ENCODE measurements around the gene PFKFB3.

Gene PFKFB3

DNA sequence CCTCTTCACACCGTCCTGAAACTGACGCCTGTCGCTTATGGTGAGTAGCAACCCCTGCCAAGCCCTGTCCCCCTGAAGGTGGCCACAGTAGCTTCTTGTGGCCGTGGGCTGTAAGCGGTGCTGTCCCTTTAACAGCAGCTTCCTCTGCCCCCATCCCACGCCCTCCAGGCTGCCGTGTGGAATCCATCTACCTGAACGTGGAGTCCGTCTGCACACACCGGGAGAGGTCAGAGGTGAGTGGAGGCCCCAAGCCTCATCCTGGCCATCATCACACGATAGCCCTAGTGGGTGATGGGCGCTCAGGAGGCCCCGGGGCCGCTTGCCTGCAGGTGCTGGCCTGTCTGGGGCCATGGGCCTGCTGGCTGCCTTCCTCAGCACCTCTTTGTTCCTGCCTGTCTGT lies 21.2 kb downstream of the PFKFB3 start:
- H2AFZ ChIP-seq (ENCODE audit: low read length): no peak overlapping the region
- H3K4me2 ChIP-seq (ENCODE audit: low read depth, low read length): no peak overlapping the region
- no peaks in the 10 kb centered on the region for H3K36me3 ChIP-seq (replicated peaks; ENCODE audit: insufficient read depth, low read length)
- H3K79me2 ChIP-seq (ENCODE audit: low read length): no peaks in the 10 kb centered on the region
- H3K27ac ChIP-seq (ENCODE audit: low read length): no peak overlapping the region
- H4K20me1 ChIP-seq (ENCODE audit: insufficient read depth, low read length): no peaks in the 10 kb centered on the region
- no peak overlapping the region for H3K9ac ChIP-seq (ENCODE audit: low read length)
- TF ChIP-seq EZH2phosphoT487 (IDR thresholded peaks at IDR 0.05; ENCODE audit: low read length): no peak
- H3K4me3 ChIP-seq (ENCODE audit: low read length): no peak overlapping the region
- H3K27me3 ChIP-seq (replicated peaks; ENCODE audit: insufficient read depth, low read length): no peaks in the 10 kb centered on the region
- no peaks in the 10 kb centered on the region for H3K9me2 ChIP-seq (replicated peaks; ENCODE audit: insufficient read depth, low read length)
- DNase-seq: no peak
- no peaks in the 10 kb centered on the region for H3K4me1 ChIP-seq (ENCODE audit: low read length)
- no peaks in the 10 kb centered on the region for H3K9me3 ChIP-seq (replicated peaks; ENCODE audit: insufficient read depth, low read length)
- no peaks in the 10 kb centered on the region for H3F3A ChIP-seq (ENCODE audit: insufficient read depth, low read length)

GRCh38 chr10:6224781-6225180 lies 22.0 kb downstream of the PFKFB3 start:
- Histone ChIP-seq H3K4me2 (ENCODE audit: low read depth, low read length) (no peak overlapping the region), H3K27me3 (replicated peaks; ENCODE audit: insufficient read depth, low read length) (no peaks in the 10 kb centered on the region), H3K27ac (ENCODE audit: low read length) (no peak overlapping the region), H2AFZ (ENCODE audit: low read length) (no peak overlapping the region), H3K9me2 (replicated peaks; ENCODE audit: insufficient read depth, low read length) (no peaks in the 10 kb centered on the region), H3K79me2 (ENCODE audit: low read length) (no peaks in the 10 kb centered on the region), H4K20me1 (ENCODE audit: insufficient read depth, low read length) (no peaks in the 10 kb centered on the region), H3F3A (ENCODE audit: insufficient read depth, low read length) (no peaks in the 10 kb centered on the region), H3K4me3 (ENCODE audit: low read length) (no peak overlapping the region), H3K9me3 (replicated peaks; ENCODE audit: insufficient read depth, low read length) (no peaks in the 10 kb centered on the region), H3K4me1 (ENCODE audit: low read length) (no peaks in the 10 kb centered on the region), H3K9ac (ENCODE audit: low read length) (no peak overlapping the region), H3K36me3 (replicated peaks; ENCODE audit: insufficient read depth, low read length) (no peaks in the 10 kb centered on the region)
- TF ChIP-seq EZH2phosphoT487 (IDR thresholded peaks at IDR 0.05; ENCODE audit: low read length): no peak
- DNase-seq: no peak

DNA sequence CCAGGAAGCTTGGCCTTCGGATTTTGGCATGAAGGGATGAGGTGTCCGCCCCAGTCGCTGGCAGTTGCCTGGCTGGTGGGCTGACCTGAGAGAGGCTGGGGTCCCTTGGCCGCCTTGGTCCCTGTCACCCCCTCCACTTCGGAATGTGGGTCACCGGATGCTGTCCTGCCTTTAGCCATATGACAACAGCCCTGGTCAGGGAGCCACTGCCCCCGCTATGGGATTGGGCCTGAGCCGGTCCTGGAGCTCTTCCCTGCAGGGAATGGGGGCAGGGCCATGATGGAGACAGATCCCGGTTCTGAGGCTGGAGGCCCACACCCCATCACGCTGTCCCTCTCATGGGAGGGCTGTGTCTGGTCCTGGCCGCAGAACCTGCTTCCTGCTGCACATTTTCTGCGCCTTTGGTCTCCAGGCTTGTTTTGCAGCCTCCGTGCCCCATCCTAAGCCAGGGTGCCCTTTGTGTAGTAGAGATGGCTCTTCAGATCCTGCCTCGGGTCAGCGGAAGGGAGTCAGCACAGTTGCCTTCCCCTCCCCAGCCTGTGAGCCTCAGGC lies 22.6 kb downstream of the PFKFB3 start:
- Histone ChIP-seq H4K20me1 (ENCODE audit: insufficient read depth, low read length) (no peaks in the 10 kb centered on the region), H3K4me1 (ENCODE audit: low read length) (no peaks in the 10 kb centered on the region), H3K9ac (ENCODE audit: low read length) (no peak overlapping the region), H3K9me3 (replicated peaks; ENCODE audit: insufficient read depth, low read length) (no peaks in the 10 kb centered on the region), H3K4me3 (ENCODE audit: low read length) (no peak overlapping the region), H3K36me3 (replicated peaks; ENCODE audit: insufficient read depth, low read length) (no peaks in the 10 kb centered on the region), H2AFZ (ENCODE audit: low read length) (no peak overlapping the region), H3K9me2 (replicated peaks; ENCODE audit: insufficient read depth, low read length) (no peaks in the 10 kb centered on the region), H3F3A (ENCODE audit: insufficient read depth, low read length) (no peaks in the 10 kb centered on the region), H3K4me2 (ENCODE audit: low read depth, low read length) (no peak overlapping the region), H3K27me3 (replicated peaks; ENCODE audit: insufficient read depth, low read length) (no peaks in the 10 kb centered on the region), H3K79me2 (ENCODE audit: low read length) (no peaks in the 10 kb centered on the region), H3K27ac (ENCODE audit: low read length) (no peak overlapping the region)
- TF ChIP-seq EZH2 (optimal IDR thresholded peaks at IDR 0.05; ENCODE audit: low read depth, low read length) (no peak), EZH2phosphoT487 (IDR thresholded peaks at IDR 0.05; ENCODE audit: low read length) (no peak)
- TF ChIP-seq, protein P1, sequence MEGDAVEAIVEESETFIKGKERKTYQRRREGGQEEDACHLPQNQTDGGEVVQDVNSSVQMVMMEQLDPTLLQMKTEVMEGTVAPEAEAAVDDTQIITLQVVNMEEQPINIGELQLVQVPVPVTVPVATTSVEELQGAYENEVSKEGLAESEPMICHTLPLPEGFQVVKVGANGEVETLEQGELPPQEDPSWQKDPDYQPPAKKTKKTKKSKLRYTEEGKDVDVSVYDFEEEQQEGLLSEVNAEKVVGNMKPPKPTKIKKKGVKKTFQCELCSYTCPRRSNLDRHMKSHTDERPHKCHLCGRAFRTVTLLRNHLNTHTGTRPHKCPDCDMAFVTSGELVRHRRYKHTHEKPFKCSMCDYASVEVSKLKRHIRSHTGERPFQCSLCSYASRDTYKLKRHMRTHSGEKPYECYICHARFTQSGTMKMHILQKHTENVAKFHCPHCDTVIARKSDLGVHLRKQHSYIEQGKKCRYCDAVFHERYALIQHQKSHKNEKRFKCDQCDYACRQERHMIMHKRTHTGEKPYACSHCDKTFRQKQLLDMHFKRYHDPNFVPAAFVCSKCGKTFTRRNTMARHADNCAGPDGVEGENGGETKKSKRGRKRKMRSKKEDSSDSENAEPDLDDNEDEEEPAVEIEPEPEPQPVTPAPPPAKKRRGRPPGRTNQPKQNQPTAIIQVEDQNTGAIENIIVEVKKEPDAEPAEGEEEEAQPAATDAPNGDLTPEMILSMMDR (IDR thresholded peaks at IDR 0.05; ENCODE audit: low read length): no peak
- no peak for DNase-seq

DNA sequence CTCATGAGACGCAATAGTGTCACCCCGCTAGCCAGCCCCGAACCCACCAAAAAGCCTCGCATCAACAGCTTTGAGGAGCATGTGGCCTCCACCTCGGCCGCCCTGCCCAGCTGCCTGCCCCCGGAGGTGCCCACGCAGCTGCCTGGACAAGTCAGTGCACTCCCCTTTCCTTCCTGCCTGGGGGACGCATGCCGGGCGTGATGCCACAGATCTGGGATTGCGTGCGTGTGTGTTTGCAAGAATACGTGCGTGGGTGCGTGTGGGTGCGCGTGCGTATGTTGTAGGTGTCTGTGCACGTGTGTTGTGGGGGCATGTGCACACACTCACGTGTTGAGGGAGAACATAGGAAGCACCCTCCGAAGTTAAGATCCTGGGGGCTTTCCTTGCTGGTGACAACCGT lies 23.5 kb downstream of the PFKFB3 start:
- H3K27me3 ChIP-seq (replicated peaks; ENCODE audit: insufficient read depth, low read length): no peaks in the 10 kb centered on the region
- H3K36me3 ChIP-seq (replicated peaks; ENCODE audit: insufficient read depth, low read length): no peaks in the 10 kb centered on the region
- no peaks in the 10 kb centered on the region for H3F3A ChIP-seq (ENCODE audit: insufficient read depth, low read length)
- no peak overlapping the region for H3K4me2 ChIP-seq (ENCODE audit: low read depth, low read length)
- no peak for TF ChIP-seq EZH2phosphoT487 (IDR thresholded peaks at IDR 0.05; ENCODE audit: low read length)
- TF ChIP-seq, protein P1 (IDR thresholded peaks at IDR 0.05; ENCODE audit: low read length): no peak
- TF ChIP-seq EZH2 (optimal IDR thresholded peaks at IDR 0.05; ENCODE audit: low read depth, low read length): no peak
- no peak overlapping the region for H3K27ac ChIP-seq (ENCODE audit: low read length)
- H3K4me1 ChIP-seq (ENCODE audit: low read length): no peaks in the 10 kb centered on the region
- H4K20me1 ChIP-seq (ENCODE audit: insufficient read depth, low read length): no peaks in the 10 kb centered on the region
- H2AFZ ChIP-seq (ENCODE audit: low read length): no peak overlapping the region
- DNase-seq: no peak
- no peaks in the 10 kb centered on the region for H3K9me3 ChIP-seq (replicated peaks; ENCODE audit: insufficient read depth, low read length)
- no peaks in the 10 kb centered on the region for H3K79me2 ChIP-seq (ENCODE audit: low read length)
- no peaks in the 10 kb centered on the region for H3K9me2 ChIP-seq (replicated peaks; ENCODE audit: insufficient read depth, low read length)
- H3K4me3 ChIP-seq (ENCODE audit: low read length): no peak overlapping the region
- no peak overlapping the region for H3K9ac ChIP-seq (ENCODE audit: low read length)
